HG02759 (cell line): ENCODE results near the gene SCFD2.

Source experiments
- ATAC-seq: cut with Tn5 transposase; IDR thresholded peaks from one replicate; pipeline ENCODE4 v1.9.1; 2021; ENCODE audit warnings: mild to moderate bottlenecking, moderate library complexity; ENCODE audit not compliant: unreplicated experiment

SCFD2 gene

DNA sequence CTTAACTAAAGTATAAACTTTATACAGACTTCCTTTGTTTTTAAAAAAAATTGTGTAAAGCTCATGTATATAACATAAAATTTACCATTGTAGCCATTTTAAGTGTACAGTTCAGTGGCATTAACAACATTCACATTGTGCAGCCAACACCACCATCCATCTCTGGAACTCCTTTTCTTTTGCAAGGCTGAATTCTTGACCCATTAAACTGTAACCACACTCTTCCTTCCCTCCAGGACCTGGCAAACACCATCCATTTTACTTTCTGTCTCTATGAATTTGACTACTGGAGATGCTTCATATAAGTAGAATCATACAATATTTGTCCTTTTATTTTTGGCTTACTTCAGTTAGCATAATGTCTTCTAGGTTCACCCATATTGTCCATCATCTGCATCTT is 399.1 kb downstream of the SCFD2 start:
- ATAC-seq = no peak

DNA sequence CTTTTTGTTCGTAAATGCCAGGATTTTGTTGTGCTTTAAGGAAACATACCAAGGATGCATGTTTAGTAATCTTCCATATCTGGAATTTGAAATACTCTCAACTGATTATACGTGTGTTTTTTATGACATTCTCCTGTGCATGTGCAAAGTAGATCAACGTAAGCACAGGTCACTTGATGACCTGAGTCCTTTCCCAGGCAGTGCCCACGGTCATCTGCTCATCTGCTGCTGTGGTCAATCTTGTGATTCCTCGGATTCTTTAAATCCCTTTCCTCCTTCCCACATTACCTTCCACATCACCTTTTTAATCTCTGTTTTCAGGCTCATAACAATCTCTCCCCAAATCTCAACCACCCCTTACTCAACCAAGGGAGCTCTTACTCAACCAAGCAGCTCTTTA is 399.7 kb downstream of the SCFD2 start:
- no peak for ATAC-seq

DNA sequence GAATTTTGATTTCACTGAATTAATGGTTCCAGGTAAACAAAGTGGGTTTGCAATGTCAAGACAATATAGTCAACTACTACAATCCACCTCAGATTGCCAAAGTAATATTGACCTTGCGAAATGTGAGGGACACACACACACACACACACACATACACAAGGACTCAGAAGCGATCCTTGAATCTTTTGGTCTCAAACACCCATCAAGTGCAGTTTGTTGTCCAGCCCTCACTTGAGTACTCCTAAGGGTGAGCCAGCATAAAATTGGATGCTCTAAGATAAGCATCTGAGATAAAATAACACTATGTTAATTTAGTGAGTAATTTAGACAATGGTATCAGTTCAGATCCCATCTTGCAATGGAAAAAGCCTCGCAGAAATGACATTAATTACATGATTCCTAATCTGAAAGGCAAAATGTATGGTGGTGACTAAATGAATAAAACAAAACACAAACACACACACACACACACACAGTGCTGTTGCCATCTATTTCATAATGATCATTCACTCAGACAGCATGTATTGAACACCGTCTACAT is 401.2 kb downstream of the SCFD2 start:
- ATAC-seq = no peak

DNA sequence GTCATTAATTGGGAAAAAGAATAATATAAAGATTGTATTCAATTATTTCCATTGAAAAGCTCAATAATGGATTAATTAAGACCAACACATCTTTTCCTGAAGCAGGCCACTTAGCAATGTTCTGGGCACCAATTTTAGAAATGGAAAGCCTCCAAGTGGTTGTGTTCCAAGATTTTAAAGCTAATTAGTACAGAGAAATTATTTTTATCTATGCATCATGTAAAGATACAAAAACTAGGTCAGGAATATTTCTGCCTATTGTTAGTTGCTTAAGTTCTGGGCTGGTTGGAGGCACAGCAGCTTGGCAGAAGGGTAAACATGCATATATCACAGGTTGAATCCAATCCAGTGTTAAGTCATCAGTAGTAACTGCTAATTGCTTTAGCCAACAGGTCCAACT is 401.9 kb downstream of the SCFD2 start:
- ATAC-seq = no peak

DNA sequence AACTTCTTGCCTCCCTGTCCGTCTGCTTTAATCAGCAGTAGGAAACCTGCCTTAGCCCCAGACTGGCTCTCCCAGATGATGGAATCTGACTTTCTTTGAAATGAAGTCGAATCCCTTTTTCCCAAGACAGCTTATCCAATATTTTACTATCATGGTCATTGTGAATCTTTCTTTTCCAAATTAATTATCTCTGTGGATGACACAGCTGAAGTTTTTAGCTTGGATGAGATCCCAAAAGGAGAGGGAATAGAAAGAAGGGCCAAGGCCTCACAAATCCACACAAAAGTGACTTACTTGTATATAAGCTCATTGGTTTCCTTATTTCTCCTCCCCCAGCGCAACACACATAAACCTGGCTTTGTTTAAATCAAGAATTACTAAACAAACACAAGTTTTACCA is 403.1 kb downstream of the SCFD2 start:
- ATAC-seq = no peak

DNA sequence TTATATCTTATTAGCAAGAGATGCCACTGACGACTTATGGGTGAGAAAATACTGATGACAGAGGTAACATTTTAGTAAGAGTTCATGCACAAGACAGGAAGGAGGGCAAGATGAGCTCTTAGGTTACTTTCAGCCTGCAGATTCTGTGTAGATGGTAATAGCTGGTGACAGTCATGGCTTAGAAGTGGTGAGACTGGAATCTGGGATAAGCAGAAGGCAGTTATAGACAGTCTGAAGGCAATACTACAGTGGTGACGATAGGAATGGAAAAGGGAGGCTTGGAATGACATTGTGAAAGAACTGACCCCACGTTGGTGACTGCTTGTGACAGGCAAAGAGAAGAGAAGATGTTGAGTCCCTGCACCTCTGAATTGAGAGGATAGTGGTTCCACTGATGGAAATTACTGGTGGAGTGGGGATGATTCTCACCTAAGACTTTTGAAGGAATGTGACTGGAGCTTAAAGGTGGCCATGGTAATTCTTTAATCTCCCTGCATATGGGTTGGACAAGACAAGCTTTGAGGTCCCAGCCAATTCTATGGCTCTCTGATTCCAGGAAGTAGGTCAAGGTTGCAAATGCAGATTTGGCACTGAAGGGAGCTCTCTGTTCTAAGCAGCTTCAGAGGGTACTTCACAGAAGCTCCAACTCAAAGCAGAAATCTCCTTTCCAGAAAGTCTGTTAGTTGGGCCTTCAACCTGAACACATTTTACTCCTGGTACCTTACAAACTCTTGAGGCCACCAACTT is 404.0 kb downstream of the SCFD2 start:
- ATAC-seq = no peak

DNA sequence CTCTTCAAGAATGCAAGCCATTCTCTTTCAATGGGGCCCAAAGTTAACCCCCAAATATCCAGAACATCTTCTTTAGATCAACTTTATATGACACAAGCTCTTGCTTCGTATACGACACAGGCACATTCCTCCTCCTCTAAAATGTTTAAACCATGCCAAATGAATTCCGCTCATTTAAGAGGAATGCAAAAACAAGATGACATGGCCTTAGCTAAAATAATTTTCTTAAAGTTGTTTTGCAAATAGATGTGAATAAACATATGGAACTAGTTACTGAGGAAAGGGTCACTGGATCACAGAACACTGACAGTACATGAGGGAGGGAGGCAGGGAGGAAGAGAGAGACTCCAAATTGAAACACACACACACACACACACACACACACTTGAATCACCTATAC is 406.3 kb downstream of the SCFD2 start:
- ATAC-seq = no peak

DNA sequence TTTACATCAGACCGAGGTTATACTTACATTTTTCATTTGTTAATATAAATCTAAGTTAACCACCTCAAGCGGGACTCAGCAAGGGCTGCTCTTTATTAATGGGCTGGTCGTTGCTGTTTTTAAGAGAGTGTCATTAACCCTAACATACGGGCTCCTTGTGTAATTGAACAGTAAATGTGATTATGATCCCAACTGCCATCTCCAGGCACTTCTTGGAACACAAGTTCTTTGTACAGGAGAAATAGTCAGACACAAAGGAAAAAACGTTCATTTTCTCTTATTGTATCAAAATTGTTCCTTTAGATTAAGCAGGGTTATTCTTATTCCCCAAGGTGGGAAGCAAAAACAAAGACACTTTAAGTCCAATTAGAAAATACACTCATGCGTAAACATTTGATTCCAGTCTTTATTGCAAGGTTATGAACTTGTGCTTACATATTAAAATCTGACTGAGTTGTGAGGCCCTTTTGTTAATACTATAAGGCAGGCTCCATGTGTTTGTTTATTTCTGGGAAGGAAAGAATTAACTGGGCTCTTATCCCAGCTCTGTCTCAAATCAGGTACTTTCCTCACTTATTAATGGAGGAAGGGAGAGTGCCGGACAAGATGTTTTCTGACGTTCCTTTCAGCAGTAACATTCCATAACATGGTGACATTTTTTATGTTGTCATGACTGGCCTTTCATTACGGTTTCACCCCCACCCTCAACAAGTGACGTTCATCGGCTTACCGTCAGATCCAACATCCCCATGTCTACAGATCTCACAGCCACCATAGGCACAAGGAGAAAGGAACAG is 407.8 kb downstream of the SCFD2 start:
- no peak for ATAC-seq

DNA sequence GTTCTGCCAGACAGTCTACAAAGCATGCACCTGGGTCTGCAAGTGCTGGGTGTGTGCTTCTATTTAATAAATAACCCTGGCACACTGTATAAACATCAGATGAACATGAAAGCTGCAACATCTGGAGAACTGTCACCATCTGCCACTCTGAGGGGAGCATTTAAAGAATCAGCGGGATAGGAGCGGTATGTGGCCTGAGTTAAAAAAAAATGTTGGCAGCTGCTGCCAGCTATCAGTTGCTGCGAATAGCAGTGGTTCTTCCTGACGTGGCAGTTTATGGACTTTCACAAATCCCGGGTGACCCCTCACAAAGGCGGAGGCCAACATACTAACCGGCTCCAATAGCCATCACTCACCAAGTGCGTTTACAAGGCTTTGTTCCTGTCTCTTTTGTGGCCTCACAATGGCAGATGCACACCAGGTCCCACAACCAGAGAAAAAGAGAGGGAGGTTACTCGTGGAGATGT is 408.6 kb downstream of the SCFD2 start:
- no peak for ATAC-seq

DNA sequence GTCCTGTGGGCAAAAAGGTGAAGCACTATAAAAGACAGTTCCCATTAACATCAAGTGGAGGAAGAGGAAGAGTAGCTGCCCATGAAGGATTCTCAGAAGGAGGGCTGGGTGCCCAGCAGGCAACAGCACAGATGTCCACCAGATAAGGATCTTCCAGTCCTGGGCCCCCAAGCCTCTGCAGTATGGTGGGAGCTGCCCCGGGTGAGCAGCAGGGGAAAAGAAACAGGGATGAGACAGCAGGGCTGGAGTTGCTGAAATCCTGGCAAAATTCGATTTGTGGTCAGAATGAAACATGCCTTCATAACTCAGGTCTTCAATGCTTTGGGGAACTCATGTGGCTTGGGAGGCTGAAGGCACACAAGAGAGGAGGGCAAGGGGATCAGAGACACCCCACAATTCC is 409.2 kb downstream of the SCFD2 start:
- no peak for ATAC-seq

DNA sequence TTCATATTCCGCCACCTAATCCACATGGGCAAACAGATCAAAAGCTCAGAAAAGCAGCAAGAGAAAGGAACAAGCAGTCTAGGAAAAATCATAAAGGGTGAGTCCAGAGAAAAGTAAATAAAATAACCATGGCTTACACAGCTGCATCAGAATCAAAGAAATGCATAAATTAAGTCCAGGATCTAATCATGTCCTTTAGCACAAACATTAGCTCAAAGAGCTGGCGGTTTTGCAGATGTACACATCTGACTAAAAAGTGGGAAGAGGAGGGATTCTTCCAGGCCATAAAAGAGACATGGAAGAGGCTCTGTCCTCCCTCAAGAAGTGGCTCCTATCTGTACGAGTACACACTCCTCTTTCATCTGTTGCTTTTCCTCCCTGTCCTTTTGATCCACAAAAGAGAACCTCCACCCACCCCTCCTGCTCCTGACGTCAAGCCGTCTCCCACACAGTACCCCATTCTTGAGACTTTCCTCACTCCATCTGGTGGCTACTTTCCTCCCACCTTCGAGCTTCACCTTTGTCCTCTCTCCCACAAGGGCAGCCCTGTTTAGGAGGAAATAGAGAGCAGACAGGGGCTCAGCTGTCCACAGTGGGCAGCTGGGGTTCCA is 411.2 kb downstream of the SCFD2 start:
- no peak for ATAC-seq

DNA sequence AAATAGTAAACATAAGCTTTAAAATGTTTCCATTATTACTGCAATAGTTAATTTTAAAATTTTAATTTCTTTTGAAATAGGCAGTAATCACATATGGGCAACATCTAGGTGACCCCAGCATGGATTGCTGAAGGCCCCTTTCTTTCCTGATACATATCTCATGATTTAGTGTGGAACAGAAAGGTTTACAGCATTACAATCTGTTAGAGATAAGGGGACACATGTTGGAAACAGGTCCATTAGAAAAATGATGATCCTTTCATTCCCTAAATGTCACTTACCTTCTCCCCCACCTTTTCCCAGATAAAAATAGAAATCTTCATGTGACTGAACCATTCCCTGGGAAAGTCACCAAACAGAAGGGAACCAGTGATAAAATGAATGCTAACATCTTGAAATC is 413.3 kb downstream of the SCFD2 start:
- no peak for ATAC-seq

DNA sequence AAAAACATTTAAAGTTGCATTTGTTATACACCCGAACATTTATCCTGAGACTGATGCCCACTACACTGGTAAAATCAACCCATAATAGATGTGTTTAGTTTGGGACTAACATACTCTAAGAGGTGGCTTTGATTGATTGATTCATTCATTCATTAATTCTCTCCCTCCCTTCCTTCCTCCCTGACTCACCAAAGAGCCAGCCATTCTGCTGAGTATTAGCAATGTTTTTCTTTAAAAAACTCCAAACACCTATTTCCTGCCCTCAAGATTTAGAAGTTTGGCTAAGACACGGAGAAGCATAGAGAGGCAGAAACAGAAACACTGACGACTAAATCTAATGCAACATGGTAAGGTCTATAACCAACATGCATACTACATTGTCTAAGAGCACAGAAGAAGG is 414.8 kb downstream of the SCFD2 start:
- ATAC-seq = no peak

DNA sequence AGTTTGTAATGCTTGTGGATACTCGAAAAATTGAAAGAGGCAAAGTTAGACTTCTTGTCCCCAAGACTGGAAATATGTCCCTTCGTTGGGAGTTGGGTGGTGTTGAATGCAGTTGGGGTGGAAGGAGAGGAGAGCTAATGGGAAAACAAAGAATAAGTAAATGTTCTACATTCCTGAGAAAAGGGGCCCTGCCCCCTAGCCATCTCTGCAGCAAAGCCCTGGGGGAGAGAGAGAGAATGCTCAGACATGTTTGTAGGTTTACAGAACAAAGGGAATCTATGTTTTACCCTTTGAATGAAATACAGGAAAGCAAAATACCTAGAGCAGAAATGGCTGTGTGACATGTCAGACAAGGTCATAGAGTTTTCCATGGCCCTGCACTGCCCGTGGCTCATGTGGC is 415.6 kb downstream of the SCFD2 start:
- ATAC-seq = no peak

DNA sequence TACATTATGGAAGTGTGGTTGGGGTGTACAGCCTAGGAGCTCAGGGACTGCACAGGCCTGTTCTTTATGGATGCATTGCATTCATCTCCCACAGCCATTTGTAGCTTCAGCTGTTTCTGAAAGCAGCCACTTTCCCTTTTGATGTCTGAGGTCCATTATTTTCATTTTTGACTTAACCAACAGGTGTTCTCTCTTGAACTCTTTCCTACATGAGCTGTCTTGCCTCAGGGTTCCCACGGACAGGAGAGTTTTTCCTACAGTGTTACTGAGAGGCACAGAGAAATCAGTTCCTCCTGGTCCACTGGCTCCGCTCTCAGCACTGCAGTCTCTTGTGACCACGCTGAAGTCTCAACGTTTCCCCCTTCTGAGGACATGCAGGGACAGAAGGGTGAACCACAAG is 416.5 kb downstream of the SCFD2 start:
- no peak for ATAC-seq

DNA sequence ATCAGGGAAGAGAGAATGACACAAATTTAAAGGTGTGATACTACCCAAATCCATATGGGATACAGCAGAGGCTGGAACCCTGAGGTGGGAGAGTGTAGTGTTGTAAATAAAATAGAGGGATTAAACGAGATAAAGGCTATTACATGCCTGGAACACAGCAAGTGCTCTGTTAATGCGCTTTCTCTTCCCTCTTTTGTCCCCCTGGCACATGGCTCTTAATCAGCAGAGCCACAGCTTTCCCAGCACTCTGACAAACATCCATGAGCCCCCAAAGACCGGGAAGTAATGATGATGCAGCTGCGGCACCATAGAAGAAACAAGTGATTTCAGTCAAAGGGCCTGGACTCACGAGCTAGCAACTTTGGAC is 417.8 kb downstream of the SCFD2 start:
- ATAC-seq = no peak

DNA sequence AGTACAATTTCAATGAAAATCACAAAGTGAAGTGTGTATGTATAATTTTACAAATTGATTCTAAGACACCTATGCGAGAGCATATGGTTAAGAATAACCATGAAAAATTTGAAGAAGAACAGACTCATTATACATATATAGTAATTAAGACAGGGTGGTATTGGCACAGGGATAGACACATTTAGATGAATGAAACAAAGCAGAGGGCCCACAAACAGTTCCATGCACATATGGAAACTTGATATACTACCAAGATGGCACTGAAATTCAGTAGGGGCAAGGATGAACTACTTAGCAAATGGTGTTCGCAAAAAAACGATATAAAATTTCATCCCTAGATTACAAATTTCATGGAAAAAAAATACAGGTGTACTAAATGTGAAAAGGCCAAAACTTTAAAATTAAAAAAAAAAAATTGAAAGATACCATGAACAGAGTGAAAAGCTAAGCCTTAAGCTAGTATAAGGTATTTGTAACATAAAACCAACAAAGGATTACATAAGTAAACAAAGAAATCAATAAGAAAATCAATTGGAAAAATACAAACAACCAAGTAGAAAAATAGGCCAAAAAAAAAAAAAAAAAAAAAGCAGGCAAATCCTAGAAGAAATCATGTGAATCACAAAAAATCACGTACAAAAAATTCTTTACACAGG is 418.3 kb downstream of the SCFD2 start:
- no peak for ATAC-seq

DNA sequence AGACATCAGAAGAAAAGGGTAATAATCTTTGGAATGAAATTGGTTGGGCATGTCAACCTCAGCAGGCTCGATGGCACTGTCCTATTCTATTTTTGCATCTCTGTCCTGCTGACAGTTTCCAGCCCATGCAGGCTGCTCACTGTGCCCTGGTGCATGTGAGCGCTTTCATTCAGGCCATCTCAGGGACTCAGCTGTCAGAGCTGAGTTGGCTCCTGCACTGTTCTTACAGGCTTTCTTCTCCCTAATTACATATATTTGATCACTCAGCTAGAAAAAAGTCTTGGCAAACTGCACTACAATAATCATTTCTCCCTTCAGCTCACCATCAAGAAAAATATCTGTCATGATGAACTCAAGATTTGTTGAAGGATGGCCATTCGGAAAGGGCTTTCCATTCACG is 419.0 kb downstream of the SCFD2 start:
- ATAC-seq = no peak

DNA sequence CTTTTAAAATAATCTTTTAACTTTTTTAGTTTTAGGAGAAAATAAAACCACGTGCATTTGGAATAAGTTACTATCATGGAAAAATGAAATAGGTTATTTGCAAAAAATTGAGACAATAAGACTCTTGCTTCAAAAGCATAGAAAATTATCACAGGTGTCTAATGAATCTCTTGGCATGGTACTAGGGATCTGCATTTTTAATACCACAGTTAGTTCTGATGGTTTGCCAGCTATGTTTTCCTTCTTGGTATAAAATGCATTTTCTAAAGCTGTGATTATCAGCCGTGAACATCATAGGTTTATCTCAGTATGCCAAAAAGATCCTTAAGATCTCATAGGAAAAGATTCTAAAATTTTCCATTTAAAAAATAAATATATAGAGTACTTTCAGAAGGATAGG is 419.9 kb downstream of the SCFD2 start:
- no peak for ATAC-seq

DNA sequence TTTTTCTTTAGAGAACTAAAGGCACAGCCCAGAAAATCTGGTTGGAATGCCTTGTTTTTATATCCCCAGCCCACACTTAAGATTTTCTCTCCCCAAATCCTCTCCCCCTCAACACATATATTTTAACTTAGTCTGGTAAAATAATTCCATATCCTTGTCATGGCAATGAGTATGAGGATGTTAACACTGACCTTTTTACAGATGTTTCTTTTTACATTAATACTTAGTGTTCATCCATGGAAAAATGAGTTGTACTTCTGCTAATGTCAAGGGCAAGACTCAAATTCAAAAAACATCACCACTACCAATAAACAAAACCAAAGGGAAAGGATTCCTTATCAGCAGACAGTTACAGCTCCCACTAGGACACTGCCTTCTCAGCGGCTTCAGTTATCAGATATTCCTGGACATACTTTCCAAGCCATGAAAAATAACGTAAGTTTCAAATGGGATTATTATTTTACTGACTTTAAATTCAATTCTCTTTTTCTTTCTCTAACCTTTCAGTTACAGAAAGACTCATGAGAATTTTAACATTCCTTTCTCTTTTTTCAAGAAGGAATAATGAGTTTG is 420.4 kb downstream of the SCFD2 start:
- ATAC-seq = no peak

DNA sequence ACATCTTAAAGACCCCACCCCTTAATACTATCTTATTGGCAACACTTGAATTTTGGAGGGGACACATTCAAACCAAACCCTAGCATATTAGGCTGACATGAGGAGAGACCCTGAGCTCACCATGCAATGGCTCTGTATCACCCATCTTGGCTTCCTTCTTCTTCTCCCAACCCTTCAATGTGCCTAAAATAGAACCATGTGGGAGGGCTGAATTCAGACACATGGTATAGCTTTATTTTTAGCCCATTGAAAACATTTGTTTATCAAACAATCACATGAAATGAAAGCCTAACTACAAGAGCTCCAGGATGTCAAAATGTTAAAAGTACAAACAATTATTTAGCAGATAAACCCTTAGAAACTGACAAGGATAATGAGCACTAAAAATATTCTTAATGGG is 422.2 kb downstream of the SCFD2 start:
- ATAC-seq = no peak
